Tibial artery (tissue), 4 donors: ENCODE measurements around the gene SAMD4B.
A peak's percentile ranks its signal among the peaks of the same experiment; 100 is the strongest.

Source experiments
- DNase-seq, 2 donors: peaks; one replicate each; pipeline ENCODE4 v3.0.0-alpha.2; 2019
- H3K27ac ChIP-seq, 2 donors: fragments of 200-600 bp; sonication (generic) in 1 of 2; 1 replicate in 1 of 2; 2 replicates in 1 of 2; pipeline ENCODE4 v1.5.1; 2018 to 2019; ENCODE audit warnings: mild to moderate bottlenecking in 1 of 2
- H3K27me3 ChIP-seq, 2 donors: fragments of 200-600 bp; sonication (generic) in 1 of 2; one replicate each; pipeline versions ENCODE4 v1.5.1 to v1.6.0; 2016 to 2019
- H3K36me3 ChIP-seq, 3 donors: fragments of 200-600 bp; sonication (generic) in 2 of 3; one replicate each; pipeline ENCODE4 v1.5.1; 2016 to 2019; ENCODE audit warnings: mild to moderate bottlenecking in 2 of 3
- H3K4me1 ChIP-seq, 4 donors: fragments of 200-600 bp; sonication (generic) in 2 of 4; 1 replicate in 3 of 4; 2 replicates in 1 of 4; pipeline ENCODE4 v1.5.1; 2016 to 2019
- H3K4me3 ChIP-seq, 2 donors: fragments of 200-600 bp; sonication (generic) in 1 of 2; 1 replicate in 1 of 2; 2 replicates in 1 of 2; pipeline ENCODE4 v1.5.1; 2018 to 2019; ENCODE audit warnings: mild to moderate bottlenecking in 2 of 2
- H3K9me3 ChIP-seq, 3 donors: fragments of 200-600 bp; sonication (generic) in 1 of 3; one replicate each; pipeline ENCODE4 v1.5.1; 2016 to 2019
- intact Hi-C: fragments of 100-400 bp; cut with DNase I; formaldehyde crosslinking; loops from one replicate; pipeline ENCODE4 v1.15.0; 2023; ENCODE audit warnings: low total_unique reads
- TF ChIP-seq, protein P1 (sequence below), 2 experiments: fragments of 200-600 bp in 1 of 2; fragments of 450-650 bp in 1 of 2; IDR thresholded peaks; one replicate each; pipeline ENCODE4 v1.5.1; 2017 to 2019; ENCODE audit warnings: antibody characterized with exemption in 2 of 2, mild to moderate bottlenecking in 1 of 2, moderate library complexity in 1 of 2

The SAMD4B gene

DNA sequence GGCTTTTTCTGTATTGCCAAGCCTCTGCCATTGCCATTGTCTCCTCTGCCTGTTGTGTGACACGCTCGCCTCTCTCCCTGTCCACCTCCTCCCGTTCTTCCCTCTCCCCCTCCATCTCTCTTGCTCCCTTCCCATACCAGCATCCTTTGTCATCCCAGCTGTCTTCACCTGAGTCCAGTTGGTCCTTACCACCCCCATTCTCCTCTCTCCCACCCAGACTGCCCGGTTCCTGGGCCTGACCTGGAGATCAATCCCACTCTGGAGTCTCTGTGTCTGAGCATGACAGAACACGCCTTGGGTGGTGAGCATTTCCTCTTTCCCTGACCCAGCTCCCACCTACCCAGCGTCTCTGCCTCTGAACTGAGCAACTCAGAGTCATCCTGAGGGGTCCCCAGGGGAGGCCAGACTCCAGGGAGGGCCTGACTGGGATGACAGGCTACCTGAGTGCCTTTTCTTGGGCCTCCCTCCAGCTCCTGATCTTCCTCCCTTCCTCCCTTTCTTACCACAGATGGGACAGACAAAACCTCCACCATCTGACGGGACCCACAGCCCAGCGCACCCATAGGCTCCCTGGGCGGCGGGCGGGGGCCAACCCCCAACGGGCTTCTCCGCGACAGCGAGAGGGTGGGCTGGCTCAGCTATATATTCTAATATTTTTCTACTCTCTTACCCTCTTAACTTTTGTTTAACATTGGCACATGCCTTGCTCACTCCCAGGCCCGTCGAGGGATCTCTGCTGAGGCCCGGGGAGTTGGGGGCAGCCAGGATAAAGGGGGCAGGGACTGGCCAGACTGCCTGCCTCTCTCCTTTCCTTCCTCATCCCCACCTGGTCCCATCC, 41.0 kb downstream of the SAMD4B start:
- Histone ChIP-seq H3K9me3 (no peaks in the 10 kb centered on the region), H3K4me1 (peaks cover 0 to 5% (median 0%) of the 10 kb centered on the region in 4 donors), H3K4me3 (no peak overlapping the region), H3K27me3 (no peaks in the 10 kb centered on the region), H3K36me3 (peaks cover 74 to 100% (median 93%) of the 10 kb centered on the region in 3 donors), H3K27ac (no peak overlapping the region)
- intact Hi-C loops = no loop called here
- TF ChIP-seq, protein P1, sequence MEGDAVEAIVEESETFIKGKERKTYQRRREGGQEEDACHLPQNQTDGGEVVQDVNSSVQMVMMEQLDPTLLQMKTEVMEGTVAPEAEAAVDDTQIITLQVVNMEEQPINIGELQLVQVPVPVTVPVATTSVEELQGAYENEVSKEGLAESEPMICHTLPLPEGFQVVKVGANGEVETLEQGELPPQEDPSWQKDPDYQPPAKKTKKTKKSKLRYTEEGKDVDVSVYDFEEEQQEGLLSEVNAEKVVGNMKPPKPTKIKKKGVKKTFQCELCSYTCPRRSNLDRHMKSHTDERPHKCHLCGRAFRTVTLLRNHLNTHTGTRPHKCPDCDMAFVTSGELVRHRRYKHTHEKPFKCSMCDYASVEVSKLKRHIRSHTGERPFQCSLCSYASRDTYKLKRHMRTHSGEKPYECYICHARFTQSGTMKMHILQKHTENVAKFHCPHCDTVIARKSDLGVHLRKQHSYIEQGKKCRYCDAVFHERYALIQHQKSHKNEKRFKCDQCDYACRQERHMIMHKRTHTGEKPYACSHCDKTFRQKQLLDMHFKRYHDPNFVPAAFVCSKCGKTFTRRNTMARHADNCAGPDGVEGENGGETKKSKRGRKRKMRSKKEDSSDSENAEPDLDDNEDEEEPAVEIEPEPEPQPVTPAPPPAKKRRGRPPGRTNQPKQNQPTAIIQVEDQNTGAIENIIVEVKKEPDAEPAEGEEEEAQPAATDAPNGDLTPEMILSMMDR (IDR thresholded peaks at IDR 0.05) = no peak
- DNase-seq = no peak

DNA sequence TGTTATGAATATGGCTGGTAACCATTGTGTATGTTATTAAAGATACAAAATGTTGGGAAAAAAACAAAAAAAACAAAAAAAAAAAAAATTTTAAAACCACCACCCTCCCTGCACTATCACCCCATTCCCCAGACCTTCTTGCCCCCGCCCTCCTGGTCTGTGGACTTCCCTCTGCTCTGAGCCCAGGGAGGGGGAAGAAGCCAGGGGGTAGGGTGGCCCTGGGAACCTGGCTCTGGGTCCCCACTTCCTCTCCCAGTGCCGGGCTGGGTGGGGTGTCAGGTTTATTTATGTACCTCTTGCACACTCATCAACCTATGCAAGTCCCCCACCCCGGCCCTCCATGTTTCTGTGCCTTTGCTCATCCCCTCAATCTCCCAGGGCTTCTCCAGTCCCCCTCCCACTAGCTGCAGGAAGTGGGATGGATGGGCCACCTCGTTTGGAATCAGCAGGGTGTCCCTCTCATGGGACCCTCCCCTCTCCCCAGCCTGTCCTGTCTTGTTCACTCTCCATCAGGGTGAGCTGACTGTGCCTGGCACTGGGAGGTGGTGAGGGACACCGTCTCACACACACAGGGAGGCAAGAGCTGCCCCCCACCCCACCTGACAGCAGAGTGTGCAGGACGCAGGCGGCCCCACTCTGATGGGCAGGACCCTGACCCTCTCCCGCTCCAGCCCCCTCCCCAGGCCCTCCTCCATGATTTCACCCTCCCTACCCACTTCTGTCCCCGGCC, 42.8 kb downstream of the SAMD4B start:
- Histone ChIP-seq H3K27me3 (no peaks in the 10 kb centered on the region), H3K4me3 (no peak overlapping the region), H3K27ac (no peak overlapping the region), H3K36me3 (peaks cover 56 to 98% (median 84%) of the 10 kb centered on the region in 3 donors), H3K4me1 (peaks cover 0 to 14% (median 7%) of the 10 kb centered on the region in 4 donors), H3K9me3 (no peaks in the 10 kb centered on the region)
- TF ChIP-seq, protein P1 (IDR thresholded peaks at IDR 0.05) = no peak
- no peak for DNase-seq
- intact Hi-C loops = no loop called here

DNA sequence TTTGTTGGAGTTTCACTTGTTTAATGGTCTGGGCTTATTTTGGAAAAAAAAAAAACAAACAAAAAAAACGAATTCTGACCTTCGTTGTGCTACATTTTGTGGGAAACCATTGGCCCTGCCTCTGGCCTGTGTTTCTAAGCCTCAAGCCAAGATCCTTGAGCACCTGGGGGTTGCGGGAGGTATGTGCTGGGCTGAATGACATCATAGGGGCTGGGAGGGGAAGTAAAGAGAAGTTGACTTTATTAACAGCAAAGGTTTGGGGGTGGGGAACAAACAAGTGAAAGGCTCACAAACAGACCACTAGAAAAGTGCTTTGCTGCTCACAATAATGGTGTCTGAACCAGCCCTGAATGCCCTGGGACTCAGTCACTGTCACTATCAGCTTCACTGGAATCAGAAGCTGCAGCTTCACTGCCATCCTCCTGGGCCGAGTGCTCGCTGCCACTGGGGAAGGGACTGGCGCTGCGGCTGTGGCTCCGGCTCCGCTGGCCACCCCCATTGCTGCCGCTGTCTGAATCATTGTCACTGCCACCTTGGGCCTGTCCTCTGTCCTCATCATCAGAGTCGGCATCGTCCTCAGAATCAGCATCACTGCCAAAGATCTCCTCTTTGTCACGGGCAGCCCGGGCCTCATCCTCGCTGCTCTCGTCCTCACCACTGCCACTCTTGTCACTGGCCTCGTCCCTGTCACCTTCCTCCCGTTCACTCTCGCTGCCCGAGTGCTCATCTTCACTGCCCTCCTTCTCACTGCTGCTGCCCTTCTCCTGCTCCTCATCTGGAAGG, 43.6 kb downstream of the SAMD4B start:
- Histone ChIP-seq H3K4me3 (no peak overlapping the region), H3K36me3 (peaks cover 48 to 90% (median 76%) of the 10 kb centered on the region in 3 donors), H3K4me1 (peaks cover 0 to 19% (median 11%) of the 10 kb centered on the region in 4 donors), H3K9me3 (no peaks in the 10 kb centered on the region), H3K27me3 (no peaks in the 10 kb centered on the region), H3K27ac (no peak overlapping the region)
- intact Hi-C loops = no loop called here
- TF ChIP-seq, protein P1 (IDR thresholded peaks at IDR 0.05) = no peak
- DNase-seq = no peak

DNA sequence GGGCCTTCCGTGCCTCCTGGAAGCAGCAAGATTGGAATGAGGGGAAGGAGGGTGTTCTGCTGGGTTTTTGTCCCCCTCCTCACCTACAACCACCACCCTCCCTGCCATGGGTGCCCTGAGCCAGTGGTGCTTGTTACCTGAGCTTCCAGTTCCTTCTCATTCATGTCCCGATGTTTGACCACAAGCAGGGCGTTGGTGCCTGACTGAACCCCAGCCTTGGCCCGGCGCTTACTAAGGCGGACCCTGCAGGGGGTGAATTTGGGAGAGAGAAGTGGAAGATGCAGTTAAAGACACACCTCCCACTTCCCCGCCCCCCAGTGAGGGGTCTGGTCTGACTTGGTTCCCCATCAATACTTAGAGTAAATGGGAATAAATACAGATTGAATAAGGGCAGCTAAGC, 44.3 kb downstream of the SAMD4B start:
- Histone ChIP-seq H3K27me3 (no peaks in the 10 kb centered on the region), H3K9me3 (no peaks in the 10 kb centered on the region), H3K4me3 (no peak overlapping the region), H3K4me1 (peaks cover 0 to 19% (median 11%) of the 10 kb centered on the region in 4 donors), H3K27ac (no peak overlapping the region), H3K36me3 (peaks cover 41 to 83% (median 69%) of the 10 kb centered on the region in 3 donors)
- DNase-seq = no peak
- intact Hi-C loops = no loop called here
- TF ChIP-seq, protein P1 (IDR thresholded peaks at IDR 0.05) = no peak

DNA sequence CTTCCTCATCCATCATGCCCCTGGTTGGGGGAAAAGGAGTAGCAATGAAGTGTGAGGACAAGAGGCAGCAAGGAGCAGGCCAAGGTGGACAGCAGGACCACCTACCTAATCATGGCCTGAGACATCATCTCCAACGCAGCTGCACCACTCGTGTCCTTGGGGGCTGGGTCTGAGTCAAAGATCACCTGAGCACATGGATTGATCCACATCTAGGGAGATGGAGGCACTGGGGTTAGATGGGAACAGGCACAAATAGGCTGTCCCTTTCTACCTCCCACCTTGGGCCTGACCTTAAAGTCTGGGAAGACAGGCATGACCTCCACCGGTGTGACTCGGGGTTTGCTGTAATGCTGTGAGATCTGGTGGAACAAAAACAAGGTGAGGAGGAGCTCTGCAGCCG, 46.4 kb downstream of the SAMD4B start:
- Histone ChIP-seq H3K4me3 (no peak overlapping the region), H3K4me1 (peaks cover 0 to 33% (median 21%) of the 10 kb centered on the region in 4 donors), H3K36me3 (peaks cover 22 to 66% (median 54%) of the 10 kb centered on the region in 3 donors), H3K9me3 (no peaks in the 10 kb centered on the region), H3K27ac (peak overlapping the region in 1 of 2 donors; percentile 98), H3K27me3 (no peaks in the 10 kb centered on the region)
- intact Hi-C loops = no loop called here
- no peak for DNase-seq
- TF ChIP-seq, protein P1 (IDR thresholded peaks at IDR 0.05) = no peak
